HepG2 (cell line): ENCODE data around the gene CDH13.

Experiments used
- ARID2 ChIP-seq: sonication (generic); formaldehyde crosslinking; IDR thresholded peaks from 2 replicates; pipeline ENCODE4 v1.8.1; 2022; ENCODE audit warnings: mild to moderate bottlenecking, missing genetic modification reagents, borderline replicate concordance
- EP300 ChIP-seq, 3 experiments: sonication (generic) in 1 of 3; formaldehyde crosslinking in 1 of 3; IDR thresholded peaks; 2 replicates each; pipeline versions ENCODE4 v1.5.1 to v1.6.1; 2011 to 2020; ENCODE audit warnings: low read depth in 2 of 3, low read length in 2 of 3, borderline replicate concordance in 1 of 3, improper control_type of control experiment in 1 of 3, mild to moderate bottlenecking in 1 of 3, missing genetic modification reagents in 1 of 3, moderate library complexity in 1 of 3
- HCFC1 ChIP-seq: fragments of 150-350 bp; IDR thresholded peaks from 2 replicates; pipeline ENCODE4 v1.6.1; 2014; ENCODE audit warnings: low read depth, low read length
- HOXA3 ChIP-seq: sonication (generic); formaldehyde crosslinking; IDR thresholded peaks from 2 replicates; pipeline ENCODE4 v1.5.0; 2020; ENCODE audit warnings: missing genetic modification reagents
- MAFF ChIP-seq: IDR thresholded peaks from 2 replicates; pipeline ENCODE4 v1.6.1; 2011; ENCODE audit warnings: low read depth, low read length, improper control_type of control experiment
- MEIS2 ChIP-seq: sonication (generic); formaldehyde crosslinking; IDR thresholded peaks from 2 replicates; pipeline ENCODE4 v1.9.0; 2021; ENCODE audit warnings: mild to moderate bottlenecking, missing genetic modification reagents
- PHF20 ChIP-seq: sonication (generic); formaldehyde crosslinking; IDR thresholded peaks from 2 replicates; pipeline ENCODE4 v1.5.0; 2020; ENCODE audit warnings: mild to moderate bottlenecking, missing genetic modification reagents
- POLR2A ChIP-seq, 2 experiments: IDR thresholded peaks; 2 replicates each; pipeline ENCODE4 v1.6.1; 2011; ENCODE audit warnings: low read depth in 2 of 2, low read length in 2 of 2, mild to moderate bottlenecking in 1 of 2, moderate library complexity in 1 of 2; ENCODE audit not compliant: insufficient read depth in 1 of 2
- SNAPC2 ChIP-seq: sonication (generic); formaldehyde crosslinking; IDR thresholded peaks from 2 replicates; pipeline ENCODE4 v1.8.1; 2022; ENCODE audit warnings: mild to moderate bottlenecking, missing genetic modification reagents
- SNRNP70 ChIP-seq: fragments of 200-400 bp; formaldehyde crosslinking; IDR thresholded peaks from 2 replicates; pipeline ENCODE4 v1.6.1; 2017; ENCODE audit warnings: mild to moderate bottlenecking, low read depth, low read length, moderate library complexity
- TEF ChIP-seq: sonication (generic); formaldehyde crosslinking; IDR thresholded peaks from 2 replicates; pipeline ENCODE4 v1.5.0; 2020; ENCODE audit warnings: missing genetic modification reagents
- TP53 ChIP-seq: sonication (generic); formaldehyde crosslinking; conservative IDR thresholded peaks from 2 replicates; pipeline ENCODE4 v1.4.0; 2020; ENCODE audit warnings: missing genetic modification reagents
- ZHX1 ChIP-seq: sonication (generic); formaldehyde crosslinking; IDR thresholded peaks from 2 replicates; pipeline ENCODE4 v1.8.1; 2022; ENCODE audit warnings: low read depth, mild to moderate bottlenecking, missing genetic modification reagents

GRCh38 chr16:82636485-82636884 lies 9.7 kb downstream of the CDH13 start:
- TF ChIP-seq SNAPC2 (CRISPR knock-in tag) (no peak), ARID2 (CRISPR knock-in tag) (no peak), ZHX1 (CRISPR knock-in tag) (no peak), HOXA3 (CRISPR knock-in tag) (no peak), TP53 (CRISPR knock-in tag) (no peak), POLR2A (IDR thresholded peaks at IDR 0.05; ENCODE audit: insufficient read depth in 1 of 2, low read depth in 2 of 2, low read length in 2 of 2) (no peak), TEF (no peak), HCFC1 (no peak), MEIS2 (CRISPR knock-in tag) (no peak), MAFF (no peak), SNRNP70 (no peak), PHF20 (CRISPR knock-in tag) (no peak), EP300 (IDR thresholded peaks at IDR 0.05; ENCODE audit: low read depth in 2 of 2, low read length in 2 of 2) (no peak), EP300 (CRISPR knock-in tag; IDR thresholded peaks at IDR 0.05; ENCODE audit: borderline replicate concordance) (no peak)
